HG02884 (cell line): ENCODE results near the gene STK10.

Experiments
- ATAC-seq: cut with Tn5 transposase; IDR thresholded peaks from one replicate; pipeline ENCODE4 v1.9.1; 2021; ENCODE audit warnings: mild to moderate bottlenecking, moderate library complexity; ENCODE audit not compliant: unreplicated experiment

Gene STK10

DNA sequence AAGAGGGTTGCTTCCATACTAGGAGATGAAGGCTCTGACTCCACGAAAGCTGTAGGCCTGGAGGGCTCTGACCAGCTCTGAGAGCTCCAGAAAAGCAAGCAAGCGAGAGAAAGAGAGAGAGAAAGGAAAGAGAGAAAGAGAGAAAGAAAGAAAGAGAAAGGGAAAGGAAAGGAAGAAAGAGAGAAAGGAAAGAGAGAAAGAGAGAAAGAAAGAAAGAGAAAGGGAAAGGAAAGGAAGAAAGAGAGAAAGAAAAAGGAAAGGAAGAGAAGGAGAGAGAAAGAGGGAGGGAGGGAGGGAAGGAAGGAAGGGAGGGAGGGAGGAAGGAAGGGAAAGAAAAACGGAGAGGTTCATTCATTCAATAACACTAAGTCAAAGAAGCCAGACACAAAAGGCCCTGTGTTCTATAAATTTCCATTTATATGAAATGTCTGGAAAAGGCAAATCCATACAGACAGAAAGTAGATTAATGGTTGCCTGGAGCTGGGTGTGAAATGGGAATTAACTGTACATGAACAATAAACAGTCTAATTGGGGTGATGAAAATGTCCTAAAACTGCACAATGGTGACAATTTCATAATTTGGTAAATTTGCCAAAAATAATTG is 1.8 kb upstream of the STK10 start:
- no peak for ATAC-seq

DNA sequence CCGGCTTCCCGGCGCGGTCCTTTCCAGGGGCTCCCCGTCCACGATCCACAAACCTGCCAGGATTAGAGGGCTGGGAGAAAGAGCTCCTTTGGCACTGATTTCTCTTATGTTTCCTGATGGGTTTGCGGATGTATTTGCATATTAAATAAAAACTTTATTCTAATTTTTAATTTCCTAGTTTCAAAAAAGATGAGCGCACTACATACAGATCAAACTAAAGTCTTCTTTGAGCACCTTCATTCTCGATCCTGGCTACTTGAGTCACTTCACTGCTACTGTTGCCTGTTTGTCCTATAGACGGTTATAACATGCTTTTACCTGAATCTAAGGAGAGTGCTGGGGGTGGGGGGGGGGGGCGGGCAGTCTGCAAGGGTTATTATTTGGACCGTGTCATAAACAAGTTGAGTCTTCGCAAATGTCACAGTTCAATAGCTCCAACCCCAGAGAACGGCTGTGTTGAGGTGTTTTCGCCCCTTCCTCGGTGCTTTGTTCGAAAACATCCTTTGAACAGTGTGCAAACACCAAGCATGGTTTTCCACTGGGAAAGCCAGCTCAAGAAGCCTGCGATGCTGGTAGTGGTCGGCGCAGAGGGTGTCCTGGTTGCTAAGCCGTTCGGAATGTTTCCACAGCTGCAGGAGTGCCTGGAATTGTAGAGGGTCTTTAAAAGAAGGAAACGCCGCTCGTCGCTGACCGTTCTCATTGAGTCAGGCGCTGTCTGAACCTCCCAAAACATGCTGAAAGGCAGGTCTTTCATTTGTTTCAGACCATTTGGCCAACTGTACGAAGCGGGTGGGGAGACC is 1.1 kb upstream of the STK10 start:
- ATAC-seq = no peak

DNA sequence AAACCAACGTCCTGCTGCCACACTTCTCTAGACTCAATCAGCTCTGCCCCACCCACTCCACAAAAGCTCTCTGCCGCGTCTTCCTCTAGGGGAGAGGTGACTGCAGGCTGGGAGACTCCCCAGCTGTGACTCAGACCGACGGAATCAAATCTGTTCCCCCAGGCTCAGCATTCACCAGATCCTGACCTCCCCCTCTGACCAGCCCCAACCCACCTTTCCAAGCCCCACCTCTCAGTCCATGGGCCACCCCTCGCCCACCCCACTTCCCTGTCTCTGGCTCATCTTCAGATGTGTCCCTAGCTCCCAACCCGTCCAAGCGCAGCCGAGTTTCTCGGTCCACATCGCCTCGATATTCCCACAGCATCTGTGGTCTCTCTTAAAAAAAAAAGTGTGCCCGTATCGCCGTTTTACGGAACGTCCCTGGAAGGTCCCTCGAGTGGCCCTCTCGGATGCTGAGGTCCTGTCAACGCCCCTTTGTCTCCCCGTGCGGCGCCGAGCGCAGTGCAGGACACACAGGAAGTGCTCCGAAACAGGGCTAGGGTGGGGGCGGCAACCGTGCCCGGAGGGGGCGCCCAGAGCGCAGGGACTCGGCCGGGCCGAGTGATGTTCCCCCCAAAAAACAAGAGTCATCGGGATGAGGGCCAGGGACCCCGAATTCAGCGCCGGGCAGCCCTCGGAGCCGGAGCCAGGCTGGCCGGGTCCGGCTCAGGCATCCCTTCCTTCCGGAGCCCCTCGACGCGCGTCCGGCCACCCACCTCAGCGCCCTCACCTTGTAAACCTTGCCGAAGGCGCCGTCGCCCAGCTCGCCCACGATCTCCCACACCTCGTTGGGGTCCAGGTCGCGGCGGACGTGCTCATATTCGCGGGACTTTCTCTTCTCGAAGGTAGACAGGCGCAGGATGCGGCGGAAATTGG is 649 bp downstream of the STK10 start:
- ATAC-seq = peak; percentile 25

DNA sequence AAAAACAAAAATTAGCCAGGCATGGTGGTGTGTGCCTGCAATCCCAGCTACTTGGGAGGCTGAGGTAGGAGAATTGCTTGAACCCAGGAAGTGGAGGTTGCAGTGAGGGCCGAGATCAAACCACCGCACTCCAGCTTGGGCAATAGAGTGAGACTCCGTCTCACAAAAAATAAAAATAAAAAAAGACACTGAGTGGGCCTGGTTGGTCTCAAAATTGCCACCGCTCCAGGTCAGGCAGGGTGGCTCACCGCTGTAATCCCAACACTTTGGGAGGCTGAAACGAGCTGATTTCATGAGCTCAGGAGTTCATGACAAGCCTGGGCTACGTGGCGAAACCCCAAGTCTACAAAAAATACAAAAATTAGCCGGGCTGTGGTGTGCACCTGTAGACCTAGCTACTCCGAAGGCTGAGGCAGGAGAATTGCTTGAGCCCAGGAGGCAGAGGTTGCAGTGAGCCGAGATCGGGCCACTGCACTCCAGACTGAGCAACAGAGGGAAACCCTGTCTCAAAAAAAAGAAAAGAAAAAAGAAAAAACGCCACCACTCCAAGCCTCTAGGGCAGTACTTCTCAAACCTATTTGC is 1.8 kb downstream of the STK10 start:
- no peak for ATAC-seq

DNA sequence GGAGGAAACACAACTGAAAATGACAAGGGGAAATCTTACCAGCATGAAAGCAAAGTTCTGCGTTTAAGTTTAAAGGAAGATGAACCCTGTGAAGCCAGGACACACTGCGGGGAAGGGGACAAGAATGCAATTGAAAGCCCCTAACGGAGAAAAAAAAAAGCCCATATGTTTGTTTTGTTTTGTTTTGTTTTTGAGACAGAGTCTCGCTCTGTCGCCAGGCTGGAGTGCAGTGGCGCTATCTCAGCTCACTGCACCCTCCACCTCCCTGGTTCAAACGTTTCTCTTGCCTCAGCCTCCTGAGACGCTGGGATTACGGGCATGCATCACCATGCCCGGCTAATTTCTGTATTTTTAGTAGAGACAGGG is 2.9 kb downstream of the STK10 start:
- no peak for ATAC-seq

DNA sequence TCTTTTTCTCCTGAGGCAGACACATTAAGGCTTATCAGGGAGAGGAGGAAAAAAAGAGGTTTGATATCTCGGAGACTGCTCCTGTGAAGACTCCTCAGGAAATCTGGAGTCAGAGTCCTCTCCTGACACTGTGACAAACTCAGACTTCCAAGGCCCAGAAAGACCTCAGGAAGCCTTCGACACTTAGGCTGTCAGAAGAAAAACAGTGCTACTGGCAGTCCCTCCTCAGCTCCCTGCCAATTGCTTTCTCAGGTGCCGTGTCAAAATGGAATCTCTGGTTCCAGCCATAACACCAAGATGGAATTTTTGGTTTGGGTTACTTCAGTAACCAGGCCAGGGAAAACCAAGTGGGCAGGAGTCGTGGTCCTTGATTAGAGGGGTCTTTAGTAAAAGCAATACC is 4.1 kb downstream of the STK10 start:
- ATAC-seq = no peak

DNA sequence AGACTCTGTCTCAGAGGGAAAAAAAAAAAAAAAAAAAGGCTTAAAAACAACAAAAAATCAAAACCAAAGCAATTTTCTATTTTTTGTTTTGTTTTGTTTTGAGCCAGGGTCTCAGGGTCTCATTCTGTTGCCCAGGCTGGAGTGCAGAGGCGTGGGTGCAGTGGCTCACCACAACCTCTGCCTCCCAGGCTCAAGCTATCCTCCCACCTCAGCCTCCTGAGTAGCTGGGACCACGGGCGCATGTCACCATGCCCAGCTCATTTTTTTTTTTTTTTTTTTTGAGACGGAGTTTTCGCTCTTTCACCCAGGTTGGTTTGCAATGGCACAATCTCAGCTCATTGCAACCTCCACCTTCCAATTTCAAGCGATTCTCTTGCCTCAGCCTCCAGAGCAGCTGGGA is 5.7 kb downstream of the STK10 start:
- ATAC-seq = no peak

DNA sequence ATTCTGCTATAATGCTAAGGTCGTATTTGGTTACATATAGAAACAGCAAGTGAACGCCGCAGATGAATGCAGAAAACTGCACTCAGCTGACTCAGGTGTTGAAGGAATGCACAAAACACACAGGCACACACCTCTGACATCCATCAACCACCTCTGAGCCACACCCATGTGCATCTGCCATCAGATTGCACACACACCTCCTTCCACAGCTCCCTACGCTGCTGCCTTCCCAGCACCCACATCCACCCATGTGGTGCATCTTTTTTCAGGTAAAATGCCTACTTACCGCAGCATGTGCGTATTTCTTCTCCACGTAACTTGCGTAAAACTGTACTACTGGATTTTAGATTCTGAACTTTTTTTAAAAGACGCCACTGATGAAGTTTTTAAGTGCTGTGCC is 7.1 kb downstream of the STK10 start:
- no peak for ATAC-seq

DNA sequence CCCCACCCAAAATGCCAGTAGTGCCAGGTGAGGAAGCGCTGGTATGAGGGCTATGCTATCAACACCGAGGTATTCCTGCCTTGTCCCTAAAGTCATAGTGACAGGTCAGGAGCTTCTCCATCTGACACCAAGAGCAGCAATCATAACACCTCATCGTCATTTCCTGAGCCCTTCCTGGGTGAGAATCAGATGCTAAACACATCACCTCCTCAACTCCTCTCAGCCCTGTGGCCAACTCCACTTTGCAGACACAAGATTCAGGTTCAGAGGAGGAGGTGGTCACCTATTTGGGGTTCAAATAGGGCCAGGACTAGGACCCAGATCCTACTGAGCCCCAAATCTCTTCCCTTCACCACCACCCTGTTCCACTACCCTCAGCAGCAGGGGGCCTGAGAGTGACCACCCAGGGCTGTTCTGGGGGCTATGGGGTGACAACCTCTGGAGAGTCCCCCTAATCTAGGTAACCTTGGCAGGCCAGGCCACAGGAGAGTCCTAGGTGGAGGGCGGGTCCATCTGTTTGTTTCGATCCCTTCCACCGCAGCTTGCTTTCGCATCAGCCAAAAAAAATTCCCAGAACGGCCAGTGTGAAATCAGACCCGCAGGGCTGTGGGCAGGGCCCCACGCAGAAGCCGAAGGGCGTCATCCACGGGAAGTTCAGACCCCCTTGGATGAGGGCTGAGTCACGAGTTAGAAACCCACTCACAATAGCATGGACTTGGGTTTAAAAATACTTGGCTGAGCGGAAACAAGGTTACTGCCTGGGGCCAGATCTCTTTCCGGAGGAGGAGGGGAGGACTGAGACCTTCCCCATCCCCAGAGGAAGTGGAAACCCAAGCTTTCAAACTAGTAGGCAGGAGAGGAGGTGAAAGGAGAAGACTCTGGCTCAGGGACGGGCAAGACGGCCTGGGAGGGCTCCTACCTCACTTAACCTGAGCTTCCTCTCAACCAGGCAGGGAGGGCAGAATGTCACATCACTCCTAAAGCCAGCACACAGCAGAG is 8.7 kb downstream of the STK10 start:
- ATAC-seq = no peak

DNA sequence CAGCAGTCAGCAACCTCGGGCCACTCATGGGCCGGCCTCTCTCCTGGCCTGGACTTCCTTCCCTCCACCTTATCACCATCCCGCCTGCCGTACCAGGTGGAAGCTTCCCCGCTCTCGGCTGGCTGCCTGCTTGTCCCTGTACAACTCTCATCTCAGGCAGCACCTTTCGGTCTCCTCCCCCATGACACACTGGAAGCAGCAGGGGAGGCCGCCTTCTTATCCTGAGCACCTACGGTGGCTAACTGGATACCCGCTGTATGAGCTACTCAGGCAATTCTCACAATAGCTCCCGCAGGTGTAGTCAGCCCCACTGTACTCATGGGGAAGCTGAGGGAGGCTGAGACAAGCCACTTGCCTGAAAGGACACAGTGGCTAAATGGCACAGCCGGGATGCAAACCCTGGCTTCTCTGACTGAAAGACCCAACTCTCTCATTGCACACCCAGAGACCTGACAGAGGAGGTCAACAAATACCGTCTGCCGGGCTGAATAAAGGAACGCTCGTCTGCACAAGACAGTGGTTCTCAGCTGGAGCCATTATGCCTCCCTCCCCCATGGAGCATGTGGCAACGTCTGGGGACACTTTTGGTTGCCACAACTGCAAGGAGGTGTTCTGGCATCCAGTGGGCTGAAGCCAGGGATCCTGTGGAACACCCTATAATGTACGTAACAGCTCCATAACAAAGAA is 9.6 kb downstream of the STK10 start:
- no peak for ATAC-seq

DNA sequence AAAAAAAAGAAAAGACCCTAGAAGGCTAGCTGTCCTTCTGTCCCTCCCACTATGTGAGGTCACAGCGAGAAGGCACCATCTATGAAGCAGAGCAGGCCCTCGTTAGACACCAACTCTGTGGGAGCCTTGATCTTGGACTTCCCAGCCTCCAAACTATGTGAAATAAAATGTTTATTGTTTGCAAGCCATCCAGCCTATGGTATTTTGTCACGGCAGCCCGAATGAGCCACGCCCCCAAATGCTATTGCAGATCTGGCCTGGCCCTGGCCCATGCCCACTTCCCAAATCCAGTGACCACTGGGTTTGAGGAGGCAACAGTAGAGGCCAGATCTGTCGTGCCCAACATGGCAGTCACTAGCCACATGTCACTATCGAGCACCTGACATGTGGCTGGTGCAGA is 10.8 kb downstream of the STK10 start:
- ATAC-seq = no peak

DNA sequence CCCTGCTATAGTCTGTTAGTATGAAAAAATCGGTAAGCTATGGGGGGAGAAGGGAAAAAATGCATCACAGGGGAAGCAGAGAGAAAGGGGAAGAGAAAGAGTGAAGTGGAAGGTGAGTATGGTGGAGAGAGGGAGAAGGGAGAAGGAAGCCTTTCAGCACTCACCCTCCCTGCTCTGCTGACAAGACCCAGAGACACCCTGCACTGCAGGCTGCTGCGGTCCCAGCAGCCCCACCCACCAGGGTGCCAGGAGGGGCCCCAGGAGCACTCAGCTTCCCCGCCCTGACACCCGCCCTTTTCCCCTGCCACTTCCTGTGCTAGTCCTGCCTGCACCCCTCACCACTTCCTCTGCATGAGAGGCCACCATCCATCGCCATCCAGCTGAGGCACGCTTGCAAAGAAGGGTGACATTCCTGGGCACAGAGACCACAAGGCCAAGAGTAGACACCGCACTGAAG is 12.7 kb downstream of the STK10 start:
- peak; percentile 53 for ATAC-seq

DNA sequence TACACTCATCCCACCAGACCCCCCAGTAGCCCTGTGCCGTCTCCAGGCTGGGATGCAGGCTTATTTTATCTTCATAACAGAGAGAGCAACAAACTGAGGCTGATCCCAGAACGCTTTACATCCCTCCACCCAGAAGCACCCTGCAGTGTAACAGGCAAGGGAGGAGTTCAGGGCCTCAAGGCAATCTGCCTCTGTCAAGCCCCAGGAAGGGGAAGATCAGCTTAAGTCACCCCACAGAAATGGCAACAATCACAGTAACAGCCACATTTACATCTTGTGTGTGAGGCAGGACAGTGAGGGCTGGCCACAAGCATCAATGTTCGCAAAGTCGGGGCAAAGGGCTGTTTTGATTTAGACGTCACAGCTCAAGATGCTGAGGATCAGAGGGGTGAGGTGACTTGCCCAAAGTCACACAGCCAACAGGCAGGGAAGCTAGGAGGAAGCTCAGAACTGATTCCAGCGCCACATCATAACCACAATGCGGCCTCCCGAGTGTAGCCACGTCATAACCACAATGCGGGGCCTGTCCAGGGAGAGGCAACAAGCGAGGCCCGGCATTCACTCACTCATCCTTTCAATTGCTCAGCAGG is 14.4 kb downstream of the STK10 start:
- ATAC-seq = no peak

DNA sequence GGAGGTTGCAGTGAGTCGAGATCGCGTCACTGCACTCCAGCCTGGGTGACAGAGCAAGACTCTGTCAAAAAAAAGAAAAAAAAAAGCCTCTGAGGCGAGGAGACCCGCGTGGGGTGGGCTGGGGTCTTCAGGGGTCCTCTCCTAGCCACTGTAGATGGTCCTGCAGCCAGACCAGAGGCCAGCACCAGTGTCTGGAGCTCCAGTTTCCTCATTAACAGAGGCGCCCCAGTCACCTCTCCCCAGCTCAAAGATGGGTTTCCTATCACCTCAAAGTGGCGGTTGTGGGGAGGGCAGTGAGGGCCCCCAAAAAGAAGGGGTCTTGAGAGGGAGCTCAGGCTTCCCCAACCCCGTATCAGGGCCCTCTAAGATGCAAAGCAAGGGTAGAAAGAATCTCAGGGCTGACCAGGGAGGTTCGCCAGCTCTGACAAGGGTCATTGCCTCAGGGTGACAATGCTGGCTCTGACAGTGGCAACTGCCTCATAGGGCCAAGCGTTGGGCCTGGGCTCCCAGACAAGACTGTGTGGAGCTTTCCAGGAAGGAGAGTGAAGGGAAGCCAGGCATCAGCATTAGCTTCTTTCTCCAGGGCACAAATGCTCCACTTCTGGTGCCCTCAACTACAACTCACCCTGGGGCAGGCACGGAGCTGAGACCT is 15.0 kb downstream of the STK10 start:
- no peak for ATAC-seq

DNA sequence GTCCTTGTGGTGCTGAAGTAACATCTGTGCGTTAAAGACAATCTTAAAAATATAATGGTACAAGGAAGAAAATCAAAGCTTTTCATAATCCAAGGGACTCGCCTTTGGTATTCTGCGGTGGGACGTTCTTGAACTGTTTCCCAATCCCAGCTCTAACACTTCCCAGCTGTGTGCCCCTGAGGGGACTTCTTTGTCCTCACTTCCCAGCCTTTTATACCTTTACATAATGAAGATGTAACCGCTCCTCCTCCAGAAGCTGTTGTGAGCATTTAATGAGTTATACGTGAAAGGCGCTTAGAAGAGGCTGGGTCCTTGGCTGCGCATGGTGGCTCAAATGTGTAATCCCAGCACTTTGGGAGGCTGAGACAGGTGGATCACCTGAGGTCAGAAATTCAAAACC is 16.9 kb downstream of the STK10 start:
- ATAC-seq = no peak

DNA sequence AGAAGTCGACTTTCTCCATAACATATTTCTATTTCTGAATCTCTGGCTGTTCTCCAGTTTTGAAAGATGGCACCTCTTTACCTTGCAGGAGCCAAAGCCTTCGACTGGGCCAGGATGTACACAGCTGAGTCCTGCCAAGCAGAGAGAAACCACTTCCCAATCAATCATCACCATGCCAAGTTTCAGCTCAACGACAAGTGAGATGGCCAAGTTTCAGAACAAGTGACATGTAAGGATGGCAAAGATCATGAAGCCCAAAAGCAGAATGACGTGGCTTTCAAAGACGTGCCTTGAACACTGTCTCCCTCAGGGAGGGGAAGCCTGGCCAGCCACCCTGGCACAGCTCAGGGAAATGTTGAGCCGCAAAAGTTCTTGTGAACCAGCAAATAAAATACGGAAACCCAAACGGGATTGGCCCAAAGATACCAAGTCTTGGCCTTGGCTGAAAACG is 17.7 kb downstream of the STK10 start:
- ATAC-seq = no peak

DNA sequence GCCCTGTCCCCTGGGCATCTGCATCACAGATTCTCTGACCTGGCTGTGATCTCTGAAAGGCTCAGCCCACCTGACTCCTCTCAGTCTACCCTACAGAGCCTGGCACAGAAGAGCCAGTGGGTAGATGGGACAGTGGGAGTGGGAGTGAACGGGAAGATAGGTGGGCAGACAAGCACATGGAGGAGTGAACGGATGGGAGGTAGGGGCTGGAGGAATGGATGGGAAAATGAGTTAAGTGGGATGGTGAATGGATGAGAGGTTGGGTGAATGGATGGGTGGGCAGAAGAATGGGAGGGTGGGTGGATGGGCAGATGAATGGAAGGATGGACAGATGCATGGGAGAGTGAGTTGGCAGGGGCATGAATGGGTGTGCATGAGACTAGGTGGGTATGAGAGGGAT is 18.8 kb downstream of the STK10 start:
- no peak for ATAC-seq

DNA sequence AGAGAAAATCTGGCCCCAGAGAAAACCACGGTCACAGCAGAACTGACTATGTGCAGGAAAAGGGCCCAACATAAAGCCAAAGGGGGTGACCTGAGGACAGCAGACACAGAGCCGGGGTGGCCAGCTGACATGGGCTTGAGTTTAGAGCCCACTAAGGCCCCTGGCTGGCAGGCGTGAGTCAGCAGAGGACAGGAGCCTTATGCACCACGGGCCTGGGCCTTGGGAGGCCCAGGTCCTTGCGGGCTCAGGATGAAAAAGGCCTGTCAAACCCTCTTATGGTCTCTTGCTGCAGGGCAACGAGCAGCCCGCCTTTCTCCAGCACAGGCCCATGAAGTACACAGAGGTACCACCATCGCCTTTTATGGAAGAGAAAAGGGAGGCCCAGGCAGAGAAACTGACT is 19.7 kb downstream of the STK10 start:
- ATAC-seq = no peak

DNA sequence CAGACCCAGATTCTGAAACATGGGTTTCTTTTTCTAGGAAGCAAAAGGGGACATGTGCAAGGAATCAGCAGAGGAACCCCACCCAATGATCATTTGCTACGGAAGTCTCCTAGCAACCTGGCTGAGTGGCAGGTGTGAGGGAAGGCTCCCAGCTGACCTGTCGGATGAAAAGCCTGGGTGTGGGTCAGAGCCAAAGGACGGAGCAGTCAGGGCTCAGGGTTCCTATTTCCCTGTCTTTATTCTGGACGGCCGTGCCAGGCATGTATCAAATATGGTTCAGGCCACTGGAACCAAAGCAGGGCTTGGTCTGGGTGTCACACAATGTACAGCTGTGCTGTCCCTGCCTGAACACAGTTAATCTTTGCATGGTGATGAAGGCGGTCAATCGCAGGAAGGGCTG is 20.1 kb downstream of the STK10 start:
- no peak for ATAC-seq
